WTC11 (cell line): ENCODE results near the gene ZNF738. TPM values are rescaled to one million over a fixed set of nuclear protein-coding genes. Genes with fewer than 3 reads are reported as not detected.

Experiments used
- ATAC-seq: fragments of 200-7000 bp; cut with Tn5 transposase; 2 replicates; pipeline ENCODE4 v1.10.0; 2021; ENCODE audit warnings: mild to moderate bottlenecking, moderate library complexity
- CTCF ChIA-PET: fragments of 300-600 bp; sonication (Branson Sonifier 250); formaldehyde crosslinking; loops from one replicate; lab custom pipeline; 2021; ENCODE audit warnings: antibody characterized with exemption; lab: Charles Lee
- POLR2A ChIA-PET: fragments of 350-600 bp; sonication (Branson Sonifier 250); formaldehyde crosslinking; loops from one replicate; lab custom pipeline; 2021; ENCODE audit warnings: antibody characterized with exemption; lab: Charles Lee
- DNase-seq: peaks from one replicate; pipeline ENCODE4 v3.0.0; 2021; ENCODE audit warnings: low spot score
- H3K27ac Mint-ChIP-seq: 2 replicates; pipeline ENCODE4 v1.8.0; 2021; ENCODE audit warnings: mixed read lengths
- H3K27me3 Mint-ChIP-seq: 2 replicates; pipeline ENCODE4 v1.8.0; 2021; ENCODE audit warnings: low read depth, mild to moderate bottlenecking, moderate library complexity, mixed read lengths
- H3K36me3 Mint-ChIP-seq: 2 replicates; pipeline ENCODE4 v1.8.0; 2021; ENCODE audit warnings: mixed read lengths
- H3K4me1 Mint-ChIP-seq: 2 replicates; pipeline ENCODE4 v1.8.0; 2022; ENCODE audit warnings: mixed read lengths
- H3K4me3 Mint-ChIP-seq: 2 replicates; pipeline ENCODE4 v1.8.0; 2021; ENCODE audit warnings: mild to moderate bottlenecking, moderate library complexity, mixed read lengths
- H3K9me3 Mint-ChIP-seq: 2 replicates; pipeline ENCODE4 v1.8.0; 2021; ENCODE audit warnings: mixed read lengths
- ATF6 ChIP-seq: sonication (generic); formaldehyde crosslinking; IDR thresholded peaks from 2 replicates; pipeline ENCODE4 v1.8.1; 2023; ENCODE audit warnings: mild to moderate bottlenecking, missing genetic modification reagents
- CREM ChIP-seq: sonication (generic); formaldehyde crosslinking; IDR thresholded peaks from 2 replicates; pipeline ENCODE4 v1.8.1; 2022; ENCODE audit warnings: mild to moderate bottlenecking, missing genetic modification reagents, moderate library complexity
- E2F4 ChIP-seq: sonication (generic); formaldehyde crosslinking; IDR thresholded peaks from 2 replicates; pipeline ENCODE4 v1.8.1; 2022; ENCODE audit warnings: low read depth, mild to moderate bottlenecking, moderate library complexity, missing genetic modification reagents, borderline replicate concordance
- FOXJ3 ChIP-seq: sonication (generic); formaldehyde crosslinking; IDR thresholded peaks from 2 replicates; pipeline ENCODE4 v1.9.0; 2021; ENCODE audit warnings: missing genetic modification reagents, mild to moderate bottlenecking, borderline replicate concordance
- FOXK1 ChIP-seq: sonication (generic); formaldehyde crosslinking; IDR thresholded peaks from 2 replicates; pipeline ENCODE4 v1.8.0; 2022; ENCODE audit warnings: mild to moderate bottlenecking, moderate library complexity, missing genetic modification reagents
- FOXP1 ChIP-seq: sonication (generic); formaldehyde crosslinking; IDR thresholded peaks from 2 replicates; pipeline ENCODE4 v1.8.0; 2022; ENCODE audit warnings: missing genetic modification reagents, mild to moderate bottlenecking, moderate library complexity, borderline replicate concordance
- GRHL2 ChIP-seq: fragments of 250-450 bp; sonication (Bioruptor Pico); IDR thresholded peaks from 2 replicates; pipeline ENCODE4 v1.8.0; 2022; ENCODE audit warnings: mild to moderate bottlenecking, moderate library complexity; ENCODE audit not compliant: insufficient replicate concordance, severe bottlenecking
- KAT7 ChIP-seq: sonication (generic); formaldehyde crosslinking; IDR thresholded peaks from 2 replicates; pipeline ENCODE4 v1.8.1; 2023; ENCODE audit warnings: missing genetic modification reagents, mild to moderate bottlenecking, borderline replicate concordance
- NFATC4 ChIP-seq: fragments of 250-450 bp; sonication (Bioruptor Pico); IDR thresholded peaks from 2 replicates; pipeline ENCODE4 v1.9.0; 2021; ENCODE audit warnings: mild to moderate bottlenecking
- NFE2L1 ChIP-seq: sonication (generic); formaldehyde crosslinking; IDR thresholded peaks from 2 replicates; pipeline ENCODE4 v1.8.1; 2023; ENCODE audit warnings: missing genetic modification reagents
- NFYB ChIP-seq: sonication (generic); formaldehyde crosslinking; conservative IDR thresholded peaks from 2 replicates; pipeline ENCODE4 v1.8.0; 2022; ENCODE audit warnings: low read depth, missing genetic modification reagents
- SMAD3 ChIP-seq: sonication (generic); formaldehyde crosslinking; IDR thresholded peaks from 2 replicates; pipeline ENCODE4 v1.8.0; 2022; ENCODE audit warnings: missing genetic modification reagents, mild to moderate bottlenecking, borderline replicate concordance
- STAT6 ChIP-seq: sonication (generic); formaldehyde crosslinking; conservative IDR thresholded peaks from 2 replicates; pipeline ENCODE4 v1.8.1; 2023; ENCODE audit warnings: mild to moderate bottlenecking, low read depth, missing genetic modification reagents, moderate library complexity
- ZNF263 ChIP-seq: sonication (generic); formaldehyde crosslinking; IDR thresholded peaks from 2 replicates; pipeline ENCODE4 v1.8.1; 2022; ENCODE audit warnings: low read depth, mild to moderate bottlenecking, moderate library complexity, missing genetic modification reagents
- ZNF423 ChIP-seq: fragments of 250-450 bp; sonication (Bioruptor Pico); IDR thresholded peaks from 2 replicates; pipeline ENCODE4 v2.1.2; 2022; ENCODE audit warnings: mild to moderate bottlenecking, moderate library complexity
- total RNA-seq: library from RNA; stranded (reverse); gene quantifications from 3 replicates; pipeline ENCODE4 v1.2.3, GENCODE V29; 2021
- TF ChIP-seq, protein P1 (sequence below): sonication (generic); formaldehyde crosslinking; IDR thresholded peaks from 2 replicates; pipeline ENCODE4 v1.8.1; 2023; ENCODE audit warnings: mild to moderate bottlenecking, missing genetic modification reagents
- TF ChIP-seq, protein P2 (sequence below): sonication (generic); formaldehyde crosslinking; IDR thresholded peaks from 2 replicates; pipeline ENCODE4 v1.8.0; 2022; ENCODE audit warnings: mild to moderate bottlenecking, missing genetic modification reagents
- TF ChIP-seq, protein P3 (sequence below): sonication (generic); formaldehyde crosslinking; IDR thresholded peaks from 2 replicates; pipeline ENCODE4 v1.8.0; 2022; ENCODE audit warnings: mild to moderate bottlenecking, missing genetic modification reagents
- TF ChIP-seq, protein P4 (sequence below): sonication (generic); formaldehyde crosslinking; IDR thresholded peaks from 2 replicates; pipeline ENCODE4 v1.8.0; 2023; ENCODE audit warnings: missing genetic modification reagents, mild to moderate bottlenecking, borderline replicate concordance

Gene ZNF738
- total RNA-seq, 1 experiment from 2014 or later: 49.7 TPM

DNA sequence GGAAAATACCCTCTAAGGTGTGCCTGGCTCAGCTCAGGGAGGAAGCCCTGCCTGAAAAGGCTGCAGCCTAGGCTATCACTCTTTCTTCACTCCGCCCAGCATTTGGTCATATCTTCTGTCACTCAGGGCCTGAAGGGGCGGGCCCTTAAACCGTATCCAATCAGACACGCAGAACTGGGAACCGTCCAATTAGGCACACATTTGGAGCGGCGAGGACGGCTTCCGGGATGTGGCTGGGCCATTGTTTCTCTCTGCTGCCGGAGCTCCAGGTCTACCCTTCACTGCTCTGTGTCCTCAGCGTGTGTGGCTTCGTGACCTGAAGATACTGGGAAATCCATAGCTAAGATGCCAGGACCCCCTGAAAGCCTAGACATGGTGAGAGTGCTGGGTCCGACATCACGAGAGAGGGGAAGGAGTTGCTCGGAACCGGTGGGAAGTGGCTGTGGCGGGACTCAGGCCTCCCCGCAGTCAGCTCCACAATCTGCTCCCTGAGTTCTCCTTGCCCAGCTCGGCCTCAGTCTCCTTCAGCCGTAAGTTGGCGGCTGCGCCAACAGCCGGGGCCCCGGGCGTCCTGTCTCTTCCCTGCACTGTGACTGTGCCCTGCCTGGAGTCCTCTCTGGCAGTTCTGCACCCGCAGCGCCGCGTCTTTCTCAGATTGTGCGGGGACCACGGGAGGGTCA lies 38.2 kb downstream of the ZNF738 start, which contains the start of gene ZNF493:
TSS of gene ZNF493 (plus strand) at position 241 of the 680 bp plus-strand sequence. CDS start at position 346, 105 bp downstream.
- Mint-ChIP-seq H3K4me1 (peaks cover 3% of the 10 kb centered on the region; the same call in 1 of the 2 replicates), H3K27me3 (no peaks in the 10 kb centered on the region), H3K27ac (peak within 1 kb of the TSS; percentile 94), H3K36me3 (peaks cover 25% of the 10 kb centered on the region), H3K9me3 (peaks cover 22% of the 10 kb centered on the region), H3K4me3 (peak within 1 kb of the TSS; percentile 94)
- ATAC-seq (peak; percentile 99), DNase-seq (peak; percentile 90)
- TF ChIP-seq NFATC4 (CRISPR knock-in tag): no peak
- no peak for TF ChIP-seq GRHL2 (CRISPR knock-in tag)
- peak; percentile 74 for TF ChIP-seq NFYB (CRISPR knock-in tag)
- TF ChIP-seq, protein P1, sequence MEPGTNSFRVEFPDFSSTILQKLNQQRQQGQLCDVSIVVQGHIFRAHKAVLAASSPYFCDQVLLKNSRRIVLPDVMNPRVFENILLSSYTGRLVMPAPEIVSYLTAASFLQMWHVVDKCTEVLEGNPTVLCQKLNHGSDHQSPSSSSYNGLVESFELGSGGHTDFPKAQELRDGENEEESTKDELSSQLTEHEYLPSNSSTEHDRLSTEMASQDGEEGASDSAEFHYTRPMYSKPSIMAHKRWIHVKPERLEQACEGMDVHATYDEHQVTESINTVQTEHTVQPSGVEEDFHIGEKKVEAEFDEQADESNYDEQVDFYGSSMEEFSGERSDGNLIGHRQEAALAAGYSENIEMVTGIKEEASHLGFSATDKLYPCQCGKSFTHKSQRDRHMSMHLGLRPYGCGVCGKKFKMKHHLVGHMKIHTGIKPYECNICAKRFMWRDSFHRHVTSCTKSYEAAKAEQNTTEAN: no peak
- TF ChIP-seq ATF6 (CRISPR knock-in tag): no peak
- no peak for TF ChIP-seq CREM (CRISPR knock-in tag)
- TF ChIP-seq ZNF423: no peak
- TF ChIP-seq FOXJ3 (CRISPR knock-in tag): no peak
- TF ChIP-seq, protein P2, sequence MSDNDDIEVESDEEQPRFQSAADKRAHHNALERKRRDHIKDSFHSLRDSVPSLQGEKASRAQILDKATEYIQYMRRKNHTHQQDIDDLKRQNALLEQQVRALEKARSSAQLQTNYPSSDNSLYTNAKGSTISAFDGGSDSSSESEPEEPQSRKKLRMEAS (CRISPR knock-in tag): 0 out of 2 replicates have a peak, but pooled peaks have one; percentile 47
- no peak for TF ChIP-seq NFE2L1 (CRISPR knock-in tag)
- TF ChIP-seq STAT6: no peak
- TF ChIP-seq, protein P3, sequence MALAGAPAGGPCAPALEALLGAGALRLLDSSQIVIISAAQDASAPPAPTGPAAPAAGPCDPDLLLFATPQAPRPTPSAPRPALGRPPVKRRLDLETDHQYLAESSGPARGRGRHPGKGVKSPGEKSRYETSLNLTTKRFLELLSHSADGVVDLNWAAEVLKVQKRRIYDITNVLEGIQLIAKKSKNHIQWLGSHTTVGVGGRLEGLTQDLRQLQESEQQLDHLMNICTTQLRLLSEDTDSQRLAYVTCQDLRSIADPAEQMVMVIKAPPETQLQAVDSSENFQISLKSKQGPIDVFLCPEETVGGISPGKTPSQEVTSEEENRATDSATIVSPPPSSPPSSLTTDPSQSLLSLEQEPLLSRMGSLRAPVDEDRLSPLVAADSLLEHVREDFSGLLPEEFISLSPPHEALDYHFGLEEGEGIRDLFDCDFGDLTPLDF: no peak
- TF ChIP-seq, protein P4, sequence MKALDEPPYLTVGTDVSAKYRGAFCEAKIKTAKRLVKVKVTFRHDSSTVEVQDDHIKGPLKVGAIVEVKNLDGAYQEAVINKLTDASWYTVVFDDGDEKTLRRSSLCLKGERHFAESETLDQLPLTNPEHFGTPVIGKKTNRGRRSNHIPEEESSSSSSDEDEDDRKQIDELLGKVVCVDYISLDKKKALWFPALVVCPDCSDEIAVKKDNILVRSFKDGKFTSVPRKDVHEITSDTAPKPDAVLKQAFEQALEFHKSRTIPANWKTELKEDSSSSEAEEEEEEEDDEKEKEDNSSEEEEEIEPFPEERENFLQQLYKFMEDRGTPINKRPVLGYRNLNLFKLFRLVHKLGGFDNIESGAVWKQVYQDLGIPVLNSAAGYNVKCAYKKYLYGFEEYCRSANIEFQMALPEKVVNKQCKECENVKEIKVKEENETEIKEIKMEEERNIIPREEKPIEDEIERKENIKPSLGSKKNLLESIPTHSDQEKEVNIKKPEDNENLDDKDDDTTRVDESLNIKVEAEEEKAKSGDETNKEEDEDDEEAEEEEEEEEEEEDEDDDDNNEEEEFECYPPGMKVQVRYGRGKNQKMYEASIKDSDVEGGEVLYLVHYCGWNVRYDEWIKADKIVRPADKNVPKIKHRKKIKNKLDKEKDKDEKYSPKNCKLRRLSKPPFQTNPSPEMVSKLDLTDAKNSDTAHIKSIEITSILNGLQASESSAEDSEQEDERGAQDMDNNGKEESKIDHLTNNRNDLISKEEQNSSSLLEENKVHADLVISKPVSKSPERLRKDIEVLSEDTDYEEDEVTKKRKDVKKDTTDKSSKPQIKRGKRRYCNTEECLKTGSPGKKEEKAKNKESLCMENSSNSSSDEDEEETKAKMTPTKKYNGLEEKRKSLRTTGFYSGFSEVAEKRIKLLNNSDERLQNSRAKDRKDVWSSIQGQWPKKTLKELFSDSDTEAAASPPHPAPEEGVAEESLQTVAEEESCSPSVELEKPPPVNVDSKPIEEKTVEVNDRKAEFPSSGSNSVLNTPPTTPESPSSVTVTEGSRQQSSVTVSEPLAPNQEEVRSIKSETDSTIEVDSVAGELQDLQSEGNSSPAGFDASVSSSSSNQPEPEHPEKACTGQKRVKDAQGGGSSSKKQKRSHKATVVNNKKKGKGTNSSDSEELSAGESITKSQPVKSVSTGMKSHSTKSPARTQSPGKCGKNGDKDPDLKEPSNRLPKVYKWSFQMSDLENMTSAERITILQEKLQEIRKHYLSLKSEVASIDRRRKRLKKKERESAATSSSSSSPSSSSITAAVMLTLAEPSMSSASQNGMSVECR: no peak
- 0 out of 2 replicates have a peak, but pooled peaks have one; percentile 50 for TF ChIP-seq KAT7 (CRISPR knock-in tag)
- TF ChIP-seq ZNF263 (CRISPR knock-in tag): no peak
- TF ChIP-seq FOXK1: peak; percentile 35; the same call in 1 of the 2 replicates
- no peak for TF ChIP-seq SMAD3 (CRISPR knock-in tag)
- no peak for TF ChIP-seq FOXP1
- TF ChIP-seq E2F4 (CRISPR knock-in tag): no peak
- POLR2A ChIA-PET: interaction anchor here (0.7 to 1.4 kb wide), 5 partner anchors 38 to 455 kb away, joined by 3 to 8 read pairs (median 4); partner anchors contain the start of gene ZNF738
- CTCF ChIA-PET: interaction anchor here (1.2 kb wide), 1 partner anchor 86 kb away, joined by 11 read pairs; no protein-coding TSS in a partner anchor
